Testis (tissue), 2 donors: Measurements from ENCODE around the gene ATG7.

Experiments
- POLR2A ChIP-seq: fragments of 450-650 bp; IDR thresholded peaks from one replicate; pipeline ENCODE4 v1.6.1; 2017; ENCODE audit warnings: antibody characterized with exemption, mild to moderate bottlenecking, moderate library complexity
- TF ChIP-seq, protein P1 (sequence below), 3 experiments: fragments of 450-650 bp in 2 of 3; fragments of 200-600 bp in 1 of 3; sonication (generic) in 1 of 3; IDR thresholded peaks; one replicate each; pipeline ENCODE4 v1.5.1; 2016 to 2019; ENCODE audit warnings: antibody characterized with exemption in 3 of 3, mild to moderate bottlenecking in 2 of 3, moderate library complexity in 1 of 3

DNA sequence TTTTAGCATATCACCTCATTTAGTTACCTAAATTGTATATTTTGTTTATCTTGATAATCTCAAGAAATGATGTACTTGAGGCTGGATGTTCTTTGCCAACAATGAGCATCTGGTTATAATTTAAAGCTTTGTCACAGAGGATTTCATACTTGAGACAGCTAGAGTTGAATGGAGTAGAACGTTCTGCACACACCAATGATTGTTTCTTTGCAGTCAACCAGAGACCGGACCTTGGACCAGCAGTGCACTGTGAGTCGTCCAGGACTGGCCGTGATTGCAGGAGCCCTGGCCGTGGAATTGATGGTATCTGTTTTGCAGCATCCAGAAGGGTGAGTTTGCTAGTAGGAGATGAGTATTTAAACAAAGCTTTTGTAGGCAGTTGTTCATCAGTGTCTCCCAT, 90.4 kb downstream of the ATG7 start:
- no peak for TF ChIP-seq POLR2A
- TF ChIP-seq, protein P1, sequence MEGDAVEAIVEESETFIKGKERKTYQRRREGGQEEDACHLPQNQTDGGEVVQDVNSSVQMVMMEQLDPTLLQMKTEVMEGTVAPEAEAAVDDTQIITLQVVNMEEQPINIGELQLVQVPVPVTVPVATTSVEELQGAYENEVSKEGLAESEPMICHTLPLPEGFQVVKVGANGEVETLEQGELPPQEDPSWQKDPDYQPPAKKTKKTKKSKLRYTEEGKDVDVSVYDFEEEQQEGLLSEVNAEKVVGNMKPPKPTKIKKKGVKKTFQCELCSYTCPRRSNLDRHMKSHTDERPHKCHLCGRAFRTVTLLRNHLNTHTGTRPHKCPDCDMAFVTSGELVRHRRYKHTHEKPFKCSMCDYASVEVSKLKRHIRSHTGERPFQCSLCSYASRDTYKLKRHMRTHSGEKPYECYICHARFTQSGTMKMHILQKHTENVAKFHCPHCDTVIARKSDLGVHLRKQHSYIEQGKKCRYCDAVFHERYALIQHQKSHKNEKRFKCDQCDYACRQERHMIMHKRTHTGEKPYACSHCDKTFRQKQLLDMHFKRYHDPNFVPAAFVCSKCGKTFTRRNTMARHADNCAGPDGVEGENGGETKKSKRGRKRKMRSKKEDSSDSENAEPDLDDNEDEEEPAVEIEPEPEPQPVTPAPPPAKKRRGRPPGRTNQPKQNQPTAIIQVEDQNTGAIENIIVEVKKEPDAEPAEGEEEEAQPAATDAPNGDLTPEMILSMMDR (IDR thresholded peaks at IDR 0.05), result no peak
